Measurements from ENCODE around the gene VEGFB.
A peak's percentile ranks its signal among the peaks of the same experiment; 100 is the strongest.

VEGFB gene, protein sequence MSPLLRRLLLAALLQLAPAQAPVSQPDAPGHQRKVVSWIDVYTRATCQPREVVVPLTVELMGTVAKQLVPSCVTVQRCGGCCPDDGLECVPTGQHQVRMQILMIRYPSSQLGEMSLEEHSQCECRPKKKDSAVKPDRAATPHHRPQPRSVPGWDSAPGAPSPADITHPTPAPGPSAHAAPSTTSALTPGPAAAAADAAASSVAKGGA

DNA sequence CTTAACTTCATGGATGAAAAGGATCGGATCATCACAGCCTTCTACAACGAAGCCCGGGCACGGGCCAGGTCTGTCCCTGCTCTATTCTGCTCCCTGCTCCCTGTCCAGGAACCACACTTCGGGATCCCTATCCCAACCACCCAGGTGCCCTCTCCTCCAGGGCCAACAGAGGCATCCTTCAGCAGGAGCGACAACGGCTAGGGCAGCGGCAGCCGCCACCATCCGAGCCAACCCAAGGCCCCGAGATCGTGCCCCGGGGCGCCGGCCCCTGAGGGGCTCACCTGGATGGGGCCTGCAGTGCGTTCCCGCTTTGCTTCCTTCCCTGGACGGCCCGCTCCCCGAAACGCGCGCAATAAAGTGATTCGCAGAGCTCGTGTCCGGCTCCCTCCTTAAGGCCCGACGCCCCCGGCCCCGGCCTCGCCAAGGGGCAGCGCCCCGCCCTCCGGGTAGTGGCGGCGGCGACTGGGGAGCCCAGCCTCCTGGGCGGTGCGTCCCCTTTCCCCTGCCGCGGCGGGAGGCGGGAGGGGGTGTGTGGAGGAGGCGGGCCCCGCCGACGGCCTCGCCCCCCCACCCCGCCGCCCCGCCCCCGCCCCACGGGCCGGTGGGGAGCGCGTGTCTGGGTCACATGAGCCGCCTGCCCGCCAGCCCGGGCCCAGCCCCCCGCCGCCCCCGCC lies at the start of gene VEGFB:
TSS of gene VEGFB (plus strand) at position 672 of the 674 bp plus-strand sequence. CDS start 250 bp downstream, outside the sequence.
- Mint-ChIP-seq H3K27me3 (no peaks in the 10 kb centered on the region), H3K36me3 (peaks cover 26% of the 10 kb centered on the region), H3K27ac (peak within 1 kb of the TSS; percentile 62), H3K9me3 (no peaks in the 10 kb centered on the region), H3K4me3 (peak within 1 kb of the TSS; percentile 84), H3K4me1 (peaks cover 63% of the 10 kb centered on the region)
- DNase-seq, result peak; percentile 82
- CTCF ChIA-PET, result no interaction called here

GRCh38 chr11:64185175-64185692 lies 49.1 kb upstream of the VEGFB start:
- Mint-ChIP-seq H3K4me3 (peak overlapping the region; percentile 99), H3K27me3 (no peaks in the 10 kb centered on the region), H3K36me3 (peaks cover 10% of the 10 kb centered on the region), H3K4me1 (peaks cover 51% of the 10 kb centered on the region), H3K27ac (peak overlapping the region; percentile 99), H3K9me3 (no peaks in the 10 kb centered on the region)
- DNase-seq, result no peak
- CTCF ChIA-PET, result interaction anchor here (0.7 to 2.5 kb wide), 5 partner anchors 20 to 185 kb away, joined by 3 to 9 read pairs (median 3); partner anchors contain the start of gene FERMT3

- peaks cover 15% of the 10 kb centered on the region for H3K36me3 Mint-ChIP-seq
- no peaks in the 10 kb centered on the region for H3K9me3 Mint-ChIP-seq
- CTCF ChIA-PET, result interaction anchor here (1.0 to 2.5 kb wide), 2 partner anchors 20 to 21 kb away, joined by 3 to 9 read pairs; partner anchors contain the start of gene FERMT3
- DNase-seq, result peak; percentile 99
- H3K27ac Mint-ChIP-seq, result peak within 1 kb of the TSS; percentile 99
- no peaks in the 10 kb centered on the region for H3K27me3 Mint-ChIP-seq
- peak within 1 kb of the TSS; percentile 99 for H3K4me3 Mint-ChIP-seq
- peaks cover 53% of the 10 kb centered on the region for H3K4me1 Mint-ChIP-seq
Observed at GRCh38 chr11:64185693-64186491, 48.5 kb upstream of the VEGFB start, which contains the start of gene STIP1. Gene STIP1 (plus strand): TSS chr11:64186171. CDS start chr11:64186262, 91 bp downstream.

- Mint-ChIP-seq H3K9me3 (no peaks in the 10 kb centered on the region), H3K4me1 (peaks cover 47% of the 10 kb centered on the region), H3K27me3 (no peaks in the 10 kb centered on the region), H3K4me3 (no peak overlapping the region), H3K27ac (no peak overlapping the region), H3K36me3 (peaks cover 15% of the 10 kb centered on the region)
- CTCF ChIA-PET, result interaction anchor here (0.9 to 2.5 kb wide), 5 partner anchors 18 to 185 kb away, joined by 4 to 9 read pairs (median 5); partner anchors contain the start of gene FERMT3
- peak; percentile 64 for DNase-seq
Observed at GRCh38 chr11:64186492-64187165, 47.8 kb upstream of the VEGFB start.

GRCh38 chr11:64192434-64192833 lies 42.0 kb upstream of the VEGFB start:
- H3K4me3 Mint-ChIP-seq, result no peak overlapping the region
- no peak for DNase-seq
- peaks cover 31% of the 10 kb centered on the region for H3K4me1 Mint-ChIP-seq
- CTCF ChIA-PET, result interaction anchor here (2.4 kb wide), 1 partner anchor 12 kb away, joined by 11 read pairs; no protein-coding TSS in a partner anchor
- H3K27me3 Mint-ChIP-seq, result no peaks in the 10 kb centered on the region
- no peaks in the 10 kb centered on the region for H3K9me3 Mint-ChIP-seq
- H3K27ac Mint-ChIP-seq, result no peak overlapping the region
- H3K36me3 Mint-ChIP-seq, result peaks cover 57% of the 10 kb centered on the region

DNA sequence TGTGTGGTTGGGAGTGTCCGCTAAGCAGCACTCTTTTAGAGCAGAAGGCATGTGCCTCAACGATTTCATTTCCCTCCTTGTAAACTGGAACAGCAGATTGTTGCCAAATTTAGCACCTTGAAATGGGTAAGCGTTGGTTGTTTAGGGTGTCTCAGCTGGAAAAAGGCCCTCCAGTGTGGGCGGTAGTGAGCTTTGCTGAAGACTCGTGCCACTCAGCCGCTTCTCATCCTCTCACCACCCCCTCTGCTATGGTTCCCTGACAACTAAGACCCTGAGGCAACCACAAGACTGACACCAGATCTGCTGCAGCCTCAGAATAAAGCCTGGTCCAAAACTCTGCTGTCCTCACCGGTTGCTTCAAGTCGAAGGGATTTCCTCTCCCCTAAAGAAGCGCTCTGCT lies 37.8 kb upstream of the VEGFB start:
- H3K4me3 Mint-ChIP-seq, result no peak overlapping the region
- no peaks in the 10 kb centered on the region for H3K9me3 Mint-ChIP-seq
- CTCF ChIA-PET, result interaction anchor here (1.1 to 2.8 kb wide), 3 partner anchors 8 to 196 kb away, joined by 3 to 17 read pairs (median 7); partner anchors contain the start of gene FERMT3
- H3K27me3 Mint-ChIP-seq, result no peaks in the 10 kb centered on the region
- peaks cover 65% of the 10 kb centered on the region for H3K36me3 Mint-ChIP-seq
- no peak for DNase-seq
- H3K27ac Mint-ChIP-seq, result no peak overlapping the region
- peaks cover 15% of the 10 kb centered on the region for H3K4me1 Mint-ChIP-seq

GRCh38 chr11:64198511-64198910 lies 35.9 kb upstream of the VEGFB start:
- Mint-ChIP-seq H3K27me3 (no peaks in the 10 kb centered on the region), H3K9me3 (no peaks in the 10 kb centered on the region), H3K4me1 (peaks cover 8% of the 10 kb centered on the region), H3K4me3 (no peak overlapping the region), H3K27ac (no peak overlapping the region), H3K36me3 (peaks cover 67% of the 10 kb centered on the region)
- no peak for DNase-seq
- CTCF ChIA-PET, result interaction anchor here (0.9 kb wide), 1 partner anchor 119 kb away, joined by 4 read pairs; the partner anchor contains the start of genes PRDX5 and TRMT112

GRCh38 chr11:64201543-64201942 lies 32.8 kb upstream of the VEGFB start:
- peaks cover 60% of the 10 kb centered on the region for H3K36me3 Mint-ChIP-seq
- no peak overlapping the region for H3K4me3 Mint-ChIP-seq
- no peak for DNase-seq
- CTCF ChIA-PET, result interaction anchor here (7.4 kb wide), 1 partner anchor 102 kb away, joined by 131 read pairs; the partner anchor contains the start of genes CATSPERZ and ESRRA
- H3K4me1 Mint-ChIP-seq, result peaks cover 33% of the 10 kb centered on the region
- H3K27me3 Mint-ChIP-seq, result no peaks in the 10 kb centered on the region
- no peak overlapping the region for H3K27ac Mint-ChIP-seq
- no peaks in the 10 kb centered on the region for H3K9me3 Mint-ChIP-seq

GRCh38 chr11:64202992-64203391 lies 31.4 kb upstream of the VEGFB start:
- Mint-ChIP-seq H3K36me3 (peaks cover 59% of the 10 kb centered on the region), H3K4me1 (peaks cover 33% of the 10 kb centered on the region), H3K27me3 (no peaks in the 10 kb centered on the region), H3K4me3 (no peak overlapping the region), H3K27ac (no peak overlapping the region), H3K9me3 (no peaks in the 10 kb centered on the region)
- CTCF ChIA-PET, result interaction anchor here (2.0 to 7.4 kb wide), 3 partner anchors 100 to 447 kb away, joined by 4 to 131 read pairs (median 8); partner anchors contain the start of genes CATSPERZ and ESRRA
- DNase-seq, result no peak

DNA sequence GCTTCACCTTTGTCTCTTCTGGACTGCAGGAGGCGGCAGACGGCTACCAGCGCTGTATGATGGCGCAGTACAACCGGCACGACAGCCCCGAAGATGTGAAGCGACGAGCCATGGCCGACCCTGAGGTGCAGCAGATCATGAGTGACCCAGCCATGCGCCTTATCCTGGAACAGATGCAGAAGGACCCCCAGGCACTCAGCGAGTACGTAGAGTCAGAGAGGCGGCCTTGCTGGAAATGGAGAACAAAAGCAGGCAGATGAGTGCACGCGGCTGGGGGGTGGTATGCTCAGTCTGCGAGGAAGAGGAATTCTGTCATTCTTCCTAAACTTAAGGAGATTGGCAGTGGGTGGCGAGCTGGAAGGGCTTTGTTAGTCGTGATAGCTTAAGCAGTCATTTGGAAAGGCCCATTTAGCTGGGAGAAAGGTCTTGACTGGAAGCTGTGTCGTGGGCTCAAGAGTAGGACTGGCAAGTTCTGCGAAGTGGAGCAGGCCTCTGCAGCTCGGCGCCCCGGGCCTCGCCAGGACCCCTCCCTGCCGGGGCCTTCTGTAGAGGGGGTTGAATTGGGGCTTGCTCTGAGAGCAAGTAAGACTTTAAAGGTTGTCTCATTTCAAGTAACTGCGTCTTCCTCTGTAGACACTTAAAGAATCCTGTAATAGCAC lies 30.8 kb upstream of the VEGFB start:
- CTCF ChIA-PET, result interaction anchor here (1.1 to 7.4 kb wide), 14 partner anchors 8 to 446 kb away, joined by 3 to 131 read pairs (median 10); partner anchors contain the start of genes BAD, CATSPERZ, ESRRA and GPR137
- H3K36me3 Mint-ChIP-seq, result peaks cover 59% of the 10 kb centered on the region
- no peaks in the 10 kb centered on the region for H3K9me3 Mint-ChIP-seq
- H3K4me1 Mint-ChIP-seq, result peaks cover 38% of the 10 kb centered on the region
- DNase-seq, result no peak
- H3K4me3 Mint-ChIP-seq, result no peak overlapping the region
- no peaks in the 10 kb centered on the region for H3K27me3 Mint-ChIP-seq
- H3K27ac Mint-ChIP-seq, result peak overlapping the region; percentile 76

DNA sequence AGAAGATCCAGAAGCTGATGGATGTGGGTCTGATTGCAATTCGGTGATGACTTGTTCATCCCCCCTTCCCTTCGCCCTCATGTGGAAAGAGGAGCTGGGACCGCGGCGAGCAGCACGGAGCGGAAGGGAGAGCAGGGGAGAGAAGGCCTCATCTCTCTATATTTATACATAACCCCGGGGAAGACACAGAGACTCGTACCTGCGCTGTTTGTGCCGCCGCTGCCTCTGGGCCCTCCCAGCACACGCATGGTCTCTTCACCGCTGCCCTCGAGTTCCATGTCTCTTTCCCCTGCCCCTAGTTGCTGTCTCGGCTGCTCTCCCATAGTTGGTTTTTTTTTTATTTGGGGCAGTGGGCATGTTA lies 30.3 kb upstream of the VEGFB start:
- Mint-ChIP-seq H3K9me3 (no peaks in the 10 kb centered on the region), H3K27me3 (no peaks in the 10 kb centered on the region), H3K36me3 (peaks cover 63% of the 10 kb centered on the region), H3K4me3 (no peak overlapping the region), H3K4me1 (peaks cover 43% of the 10 kb centered on the region), H3K27ac (peak overlapping the region; percentile 76)
- CTCF ChIA-PET, result interaction anchor here (0.7 to 7.4 kb wide), 27 partner anchors 8 to 446 kb away, joined by 3 to 131 read pairs (median 4); partner anchors contain the start of genes BAD, CATSPERZ, DNAJC4 and ESRRA
- no peak for DNase-seq

- CTCF ChIA-PET, result interaction anchor here (0.7 to 7.4 kb wide), 29 partner anchors 9 to 445 kb away, joined by 3 to 131 read pairs (median 4); partner anchors contain the start of genes BAD, CATSPERZ, DNAJC4 and ESRRA
- no peaks in the 10 kb centered on the region for H3K27me3 Mint-ChIP-seq
- peaks cover 48% of the 10 kb centered on the region for H3K4me1 Mint-ChIP-seq
- DNase-seq, result peak; percentile 90
- H3K36me3 Mint-ChIP-seq, result peaks cover 66% of the 10 kb centered on the region
- H3K4me3 Mint-ChIP-seq, result peak overlapping the region; percentile 71
- peak overlapping the region; percentile 86 for H3K27ac Mint-ChIP-seq
- no peaks in the 10 kb centered on the region for H3K9me3 Mint-ChIP-seq
Observed at GRCh38 chr11:64204464-64204989, 29.9 kb upstream of the VEGFB start.
